T follicular helper cell (primary cell): ENCODE measurements around the gene PHACTR4.
"Not testable (repeated sequence)": the region's sequence is repeated elsewhere in the genome, so short reads cannot be mapped to it uniquely, and the experiment has no call there.

Source experiments
- DNase-seq: peaks from one replicate; pipeline ENCODE4 v3.0.0-alpha.2; 2020; ENCODE audit warnings: low read depth

Gene PHACTR4

DNA sequence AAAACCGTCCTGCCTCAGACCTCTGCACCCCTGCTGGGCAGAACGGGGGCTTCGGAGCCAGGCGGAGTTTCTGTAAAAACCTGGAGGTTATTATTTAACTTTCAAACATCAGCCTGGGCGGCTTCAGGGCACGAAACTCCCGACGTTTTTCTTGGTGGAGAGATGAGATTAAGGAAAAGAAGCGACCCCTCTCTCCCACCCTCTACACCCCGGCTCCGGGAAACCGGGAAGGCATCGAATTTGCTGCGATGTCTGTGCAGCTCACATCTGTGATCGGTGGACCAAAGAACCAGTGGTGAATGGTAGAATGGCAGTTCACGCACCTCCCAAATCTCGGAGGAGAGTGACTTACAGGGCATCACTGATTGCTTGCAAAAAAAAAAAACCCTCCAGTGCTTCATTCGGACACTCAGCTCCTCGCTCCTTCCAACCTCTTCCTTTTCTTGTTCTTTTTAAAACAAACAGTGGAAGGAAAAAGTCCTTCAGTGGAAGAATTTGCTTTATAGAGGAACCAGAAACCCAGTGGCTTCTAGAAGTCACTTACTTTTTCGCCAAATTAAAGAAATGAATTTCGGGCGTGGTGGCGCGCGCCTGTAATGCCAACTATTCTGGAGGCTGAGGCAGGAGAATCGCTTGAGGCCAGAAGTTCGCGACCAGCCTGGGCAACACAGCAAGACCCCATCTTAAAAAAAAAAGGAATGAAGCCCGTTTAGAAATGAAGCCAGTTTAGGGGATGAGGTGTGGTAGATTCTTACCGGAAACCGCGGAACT lies 884 bp downstream of the PHACTR4 start:
- DNase-seq = no peak

GRCh38 chr1:28371010-28371377 lies 1.5 kb downstream of the PHACTR4 start:
- DNase-seq = no peak

GRCh38 chr1:28373450-28373849 lies 3.9 kb downstream of the PHACTR4 start:
- not testable (repeated sequence) for DNase-seq

DNA sequence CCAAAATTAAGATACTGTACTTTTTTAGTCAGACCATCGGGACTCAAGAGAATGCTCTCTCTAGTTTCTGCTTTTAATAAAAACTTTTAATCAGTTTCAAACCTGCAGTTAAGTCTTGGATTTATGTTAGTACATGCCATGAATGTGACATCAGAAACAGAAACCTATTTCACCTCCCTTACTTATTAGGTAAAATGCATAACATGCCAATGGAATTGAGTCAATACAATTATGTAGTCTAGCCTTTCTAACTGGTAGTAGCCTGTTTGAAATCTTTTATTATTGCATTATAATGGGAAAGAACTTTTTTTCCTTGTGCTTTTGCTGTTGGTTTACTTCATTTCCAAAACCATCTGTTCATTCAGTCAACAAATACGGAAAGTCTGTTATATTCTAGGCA lies 4.8 kb downstream of the PHACTR4 start:
- DNase-seq = no peak

DNA sequence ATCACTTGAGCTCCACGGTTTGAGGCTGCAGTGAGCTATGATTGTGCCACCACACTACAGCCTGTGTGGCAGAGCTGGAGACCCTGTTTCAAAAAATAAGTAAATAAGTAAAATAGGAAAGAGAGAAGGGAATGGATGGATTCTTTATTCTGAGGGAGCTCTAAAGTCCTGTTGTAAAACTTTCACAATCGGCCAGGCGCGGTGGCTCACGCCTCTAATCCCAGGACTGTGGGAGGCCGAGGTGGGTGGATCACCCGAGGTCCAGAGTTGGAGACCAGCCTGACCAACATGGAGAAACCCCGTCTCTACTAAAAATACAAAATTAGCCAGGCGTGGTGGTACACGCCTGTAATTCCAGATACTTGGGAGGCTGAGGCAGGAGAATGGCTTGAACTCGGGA lies 6.1 kb downstream of the PHACTR4 start:
- not testable (repeated sequence) for DNase-seq

GRCh38 chr1:28376195-28376594 lies 6.7 kb downstream of the PHACTR4 start:
- DNase-seq = not testable (repeated sequence)

GRCh38 chr1:28378906-28379305 lies 9.4 kb downstream of the PHACTR4 start:
- no peak for DNase-seq

DNA sequence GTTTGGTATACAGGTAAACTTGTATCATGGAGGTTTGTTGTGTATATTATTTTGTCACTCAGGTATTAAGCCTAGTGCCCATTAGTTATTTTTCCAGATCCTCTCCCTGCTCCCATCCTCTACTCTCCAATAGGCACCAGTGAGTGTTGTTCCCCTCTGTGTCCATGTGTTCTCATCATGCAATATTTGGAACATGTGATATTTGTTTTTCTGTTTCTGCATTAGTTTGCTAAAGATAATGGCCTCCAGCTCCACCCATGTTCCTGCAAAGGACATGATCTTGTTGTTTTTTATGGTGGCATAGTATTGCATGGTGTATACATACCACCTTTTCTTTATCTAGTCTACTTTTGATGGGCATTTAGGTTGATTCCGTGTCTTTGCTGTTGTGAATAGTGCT lies 10.9 kb downstream of the PHACTR4 start:
- no peak for DNase-seq

GRCh38 chr1:28383785-28384184 lies 14.2 kb downstream of the PHACTR4 start:
- not testable (repeated sequence) for DNase-seq

DNA sequence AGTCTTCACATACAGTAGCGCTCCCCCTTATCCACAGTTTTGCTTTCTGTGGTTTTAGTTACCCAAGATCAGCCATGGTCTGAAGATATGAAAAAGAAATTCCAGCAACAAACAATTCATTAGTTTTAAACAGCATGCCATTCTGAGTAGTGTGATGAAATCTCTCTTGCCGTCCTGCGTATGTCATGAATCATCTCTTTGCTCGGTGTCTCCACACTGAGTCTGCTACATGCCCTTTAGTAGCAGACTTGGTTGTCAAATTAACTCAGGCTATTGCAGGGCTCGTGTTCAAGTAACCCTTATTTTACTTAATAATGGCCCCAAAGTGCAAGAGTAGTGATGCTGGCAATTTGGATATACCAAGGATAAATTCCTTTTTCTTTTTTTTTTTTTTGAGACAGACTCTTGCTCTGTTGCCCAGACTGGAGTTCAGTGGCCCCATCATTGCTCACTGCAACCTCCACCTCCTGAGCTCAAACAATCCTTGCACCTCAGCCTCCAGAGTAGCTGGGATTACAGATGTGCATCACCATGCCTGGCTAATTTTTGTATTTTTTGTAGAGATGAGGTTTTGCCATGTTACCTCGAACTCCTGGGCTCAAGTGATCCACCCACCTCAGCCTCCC lies 22.6 kb downstream of the PHACTR4 start:
- no peak for DNase-seq

- DNase-seq = no peak
Measured at GRCh38 chr1:28394136-28394535, 24.6 kb downstream of the PHACTR4 start.

DNA sequence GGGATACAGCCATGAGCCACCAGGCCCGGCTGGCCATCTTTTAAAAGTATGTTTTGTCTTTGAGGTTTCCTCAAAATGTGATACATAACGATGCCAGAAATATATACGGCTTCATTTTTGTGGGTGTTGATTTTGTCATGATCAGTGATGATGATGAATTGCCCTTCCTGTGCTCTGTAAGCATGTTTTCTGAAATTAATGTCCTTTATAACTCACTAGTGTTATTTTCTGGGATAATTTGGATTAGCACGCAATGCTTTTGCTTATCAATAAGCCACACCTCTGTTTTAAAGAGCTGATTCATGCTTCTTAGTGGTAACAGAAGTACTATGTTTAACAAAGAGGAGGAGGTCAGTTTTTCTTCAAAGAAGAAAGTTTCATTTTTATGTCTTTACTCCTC lies 25.6 kb downstream of the PHACTR4 start:
- DNase-seq = no peak

DNA sequence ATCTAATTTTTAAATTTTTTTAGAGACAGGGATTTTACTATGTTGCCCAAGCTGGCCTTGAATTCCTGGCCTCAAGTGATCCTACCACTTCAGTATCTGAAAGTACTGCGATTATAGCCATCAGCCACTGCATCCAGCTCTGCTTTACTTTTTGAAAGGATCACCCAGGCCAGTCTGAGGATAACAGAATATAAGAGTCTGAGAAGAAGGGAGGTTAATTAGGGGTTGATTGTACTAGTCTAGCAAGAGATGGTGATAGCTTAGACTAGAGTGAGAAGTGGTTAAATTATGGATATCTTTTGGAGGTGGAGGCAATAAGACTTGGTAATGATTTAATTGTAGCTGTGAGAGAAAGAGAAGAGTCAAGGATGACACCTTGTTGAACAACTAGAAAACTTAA lies 32.2 kb downstream of the PHACTR4 start:
- DNase-seq = no peak

GRCh38 chr1:28409090-28409489 lies 39.5 kb downstream of the PHACTR4 start:
- no peak for DNase-seq

DNA sequence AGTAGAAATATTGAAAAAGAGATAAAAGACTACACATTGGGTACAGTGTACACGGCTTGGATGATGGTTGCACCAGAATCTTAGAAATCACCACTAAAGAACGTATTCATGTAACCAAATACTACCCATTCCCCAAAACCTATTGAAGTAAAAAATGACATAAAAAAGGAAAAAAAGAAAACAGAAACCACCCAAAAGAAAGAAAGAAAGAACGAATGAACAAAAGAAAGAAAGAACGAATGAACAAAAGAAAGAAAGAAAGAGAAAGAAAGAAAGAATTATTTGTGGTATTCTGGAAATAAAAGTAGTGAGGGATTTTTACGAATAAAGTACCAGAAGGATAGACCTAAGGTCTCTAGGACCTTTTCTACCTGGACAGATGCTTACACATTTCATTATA lies 42.1 kb downstream of the PHACTR4 start:
- no peak for DNase-seq

DNA sequence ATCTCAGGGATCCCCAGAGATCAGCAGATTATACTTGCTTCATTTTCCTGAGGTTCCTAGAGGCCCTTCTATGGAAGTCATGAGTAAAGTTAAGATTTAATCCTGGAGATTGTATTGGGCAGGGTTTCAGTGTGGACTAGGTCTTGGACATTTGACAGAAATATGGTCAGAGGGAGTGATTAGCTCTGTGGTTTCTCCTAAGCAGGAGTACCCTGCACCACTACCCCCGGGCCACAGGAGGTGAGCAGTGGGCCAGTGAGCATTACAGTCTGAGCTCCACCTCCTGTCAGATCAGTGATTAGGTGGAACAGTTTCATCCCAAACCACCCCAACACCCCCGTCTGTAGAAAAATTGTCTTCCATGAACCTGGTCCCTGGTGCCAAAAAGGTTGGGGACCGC lies 43.2 kb downstream of the PHACTR4 start:
- DNase-seq = no peak

- DNase-seq = no peak
Measured at GRCh38 chr1:28416509-28417194, 47.1 kb downstream of the PHACTR4 start.

- no peak for DNase-seq
Measured at GRCh38 chr1:28417441-28417922, 47.9 kb downstream of the PHACTR4 start.

GRCh38 chr1:28417926-28418637 lies 48.5 kb downstream of the PHACTR4 start:
- no peak for DNase-seq

- no peak for DNase-seq
Measured at GRCh38 chr1:28421744-28422143, 52.2 kb downstream of the PHACTR4 start.

DNA sequence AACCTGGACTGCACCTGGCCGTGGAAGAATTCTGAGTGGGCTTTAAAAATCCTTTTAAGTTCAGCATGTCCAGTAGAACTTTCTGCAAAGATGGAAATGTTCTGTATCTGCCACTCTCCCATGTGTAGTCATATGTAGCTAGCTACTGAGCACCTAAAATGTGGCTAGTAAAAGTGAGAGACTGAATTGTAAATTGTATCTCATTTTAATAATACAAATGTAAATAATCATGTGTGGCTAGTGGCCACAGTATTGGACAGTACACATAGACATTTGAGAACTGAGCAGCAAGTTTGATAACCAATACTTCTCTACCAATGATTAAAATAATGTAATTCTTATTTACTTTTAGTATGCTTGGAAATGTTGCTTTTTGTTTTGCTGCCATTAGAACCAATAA lies 57.3 kb downstream of the PHACTR4 start:
- no peak for DNase-seq

DNA sequence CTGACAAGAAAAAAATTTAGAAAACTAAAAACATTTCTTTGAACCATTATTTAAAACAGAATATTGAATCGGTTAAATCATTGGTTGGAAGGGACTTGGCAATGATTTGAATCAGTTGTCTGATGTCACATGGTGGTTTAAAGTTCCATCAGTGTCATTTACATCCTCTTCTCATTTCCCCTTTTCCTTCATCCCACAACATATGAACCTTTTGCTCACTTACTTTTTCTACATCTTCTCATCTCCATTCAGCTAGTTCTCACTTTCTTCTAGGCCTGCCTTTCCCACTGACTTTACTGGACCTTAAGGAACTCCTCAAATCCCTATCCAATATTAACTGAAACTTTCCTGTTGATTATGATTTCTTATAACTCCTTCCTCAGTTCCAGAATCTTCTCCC lies 58.5 kb downstream of the PHACTR4 start:
- no peak for DNase-seq
